T-helper 1 cell treated with Interleukin-12 subunit alpha and Interleukin-12 subunit beta and Interleukin-4 antibody, amounts not matched to agents 30 ng/mL and 1 ng/mL, for 36 hours (primary cell): ENCODE results near the gene OR5B17. TPM values are rescaled to one million over a fixed set of nuclear protein-coding genes. Genes with fewer than 3 reads are reported as not detected.
"Not testable (repeated sequence)": the region's sequence is repeated elsewhere in the genome, so short reads cannot be mapped to it uniquely, and the experiment has no call there.

Source experiments
- intact Hi-C: fragments of 100-400 bp; cut with micrococcal nuclease; formaldehyde crosslinking; loops from one replicate; pipeline ENCODE4 v1.15.1; 2024
- total RNA-seq: library from RNA; stranded (reverse); gene quantifications from 2 replicates; pipeline ENCODE4 v1.2.3, GENCODE V29; 2022

OR5B17 gene
- total RNA-seq = not detected in 2 replicates

DNA sequence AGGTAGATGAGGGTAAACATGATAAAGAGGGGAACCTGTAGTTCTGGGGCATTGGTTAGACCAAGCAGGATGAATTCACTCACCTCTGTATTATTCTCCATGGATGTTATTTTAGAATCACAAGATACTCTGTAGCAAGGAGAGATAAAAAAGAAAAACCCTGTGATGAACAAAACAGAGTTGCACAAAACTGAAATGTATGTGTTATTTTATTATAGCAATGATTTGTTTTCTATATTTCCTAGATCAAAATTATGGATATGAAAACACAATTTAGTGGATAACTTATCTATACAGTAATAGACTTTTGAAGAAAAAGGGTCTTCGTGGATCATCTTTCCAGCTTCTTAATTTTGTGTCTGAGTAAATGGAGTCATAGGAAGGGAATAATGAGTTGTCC, at the start of gene OR5B17:
Gene OR5B17, minus strand, starts transcription at position 101 of the 400 bp plus-strand sequence. Its CDS starts 0 bp downstream, at position 101.
- intact Hi-C loops = no loop called here

DNA sequence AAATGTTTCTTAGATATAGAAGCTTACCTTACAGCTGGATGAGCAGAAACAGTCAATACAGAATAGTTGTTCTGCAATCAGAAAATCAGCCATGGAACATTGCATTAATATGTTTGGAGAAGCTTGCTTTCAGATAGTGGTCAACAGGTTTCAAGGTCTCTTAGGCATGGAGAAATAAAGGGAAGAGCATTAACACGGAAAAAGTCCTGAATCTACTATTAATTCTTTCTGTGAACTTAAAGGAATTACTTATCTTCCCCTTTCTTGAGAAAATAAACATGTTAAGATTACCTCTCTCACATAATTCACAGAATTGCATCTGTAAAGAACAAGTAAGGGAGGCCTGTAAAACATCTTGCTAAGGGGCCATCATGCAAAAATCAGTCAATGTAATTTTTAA, 47.9 kb upstream of the OR5B17 start, which contains the start of gene OR5B3:
Gene OR5B3, minus strand, starts transcription at position 101 of the 400 bp plus-strand sequence. CDS start 3,465 bp downstream, outside the sequence.
- intact Hi-C loops = no loop called here

DNA sequence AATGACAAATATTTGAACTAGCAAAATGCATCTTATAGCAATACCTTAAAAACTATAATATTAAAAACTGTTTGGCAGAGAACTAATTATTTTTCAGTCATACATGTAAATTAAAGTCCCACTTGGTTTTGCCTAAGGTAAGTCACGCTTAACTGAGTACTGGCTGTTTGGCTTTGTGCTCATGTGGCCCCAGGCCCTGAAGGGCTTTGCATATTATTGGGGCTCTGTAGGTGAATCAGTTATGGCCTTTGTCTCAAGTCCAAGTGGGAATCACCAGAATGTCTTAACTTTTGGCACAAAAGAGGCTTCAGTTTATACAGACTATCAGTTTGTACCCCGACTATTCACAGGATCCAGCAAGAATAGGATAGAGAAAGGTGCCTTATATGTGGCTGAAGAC, 40.8 kb upstream of the OR5B17 start:
- intact Hi-C loops = not testable (repeated sequence)

DNA sequence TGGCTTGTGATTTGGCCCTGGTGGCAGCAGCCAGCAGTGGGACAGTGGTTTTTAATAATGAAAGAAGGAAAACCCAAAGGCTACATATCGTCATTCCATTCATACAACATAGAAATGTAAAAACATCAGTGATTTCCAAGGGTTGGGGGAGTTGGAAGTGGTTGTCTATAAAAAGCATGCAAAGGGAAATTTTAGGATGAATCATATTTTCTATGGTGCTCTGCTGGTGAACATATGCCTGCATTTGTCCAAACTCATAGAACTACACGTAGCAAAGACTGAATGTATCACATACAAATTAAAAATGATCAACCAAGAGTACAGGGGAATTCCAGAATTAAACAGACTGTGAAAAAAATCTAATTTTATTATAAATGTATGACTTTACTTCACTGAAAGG, 36.7 kb upstream of the OR5B17 start:
- intact Hi-C loops = no loop called here

DNA sequence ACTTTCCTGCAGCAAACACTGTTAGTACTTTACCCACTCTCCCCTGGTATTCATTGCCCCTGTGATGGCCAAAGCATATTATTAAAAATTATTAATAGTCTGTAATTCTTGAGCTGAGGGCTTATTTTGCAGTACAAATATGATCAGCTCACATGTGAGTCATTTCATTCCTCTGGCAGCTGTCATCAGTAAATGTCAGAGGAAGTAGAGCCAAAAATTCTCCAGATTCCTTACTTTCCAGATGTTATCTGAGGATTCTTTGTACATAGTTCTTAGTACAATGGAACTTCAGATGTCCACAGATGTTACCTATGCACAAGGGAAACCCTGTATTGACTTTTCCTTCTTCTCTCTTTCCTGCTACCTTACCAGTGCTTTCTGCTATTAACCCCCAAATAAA, 35.3 kb upstream of the OR5B17 start:
- intact Hi-C loops = no loop called here

DNA sequence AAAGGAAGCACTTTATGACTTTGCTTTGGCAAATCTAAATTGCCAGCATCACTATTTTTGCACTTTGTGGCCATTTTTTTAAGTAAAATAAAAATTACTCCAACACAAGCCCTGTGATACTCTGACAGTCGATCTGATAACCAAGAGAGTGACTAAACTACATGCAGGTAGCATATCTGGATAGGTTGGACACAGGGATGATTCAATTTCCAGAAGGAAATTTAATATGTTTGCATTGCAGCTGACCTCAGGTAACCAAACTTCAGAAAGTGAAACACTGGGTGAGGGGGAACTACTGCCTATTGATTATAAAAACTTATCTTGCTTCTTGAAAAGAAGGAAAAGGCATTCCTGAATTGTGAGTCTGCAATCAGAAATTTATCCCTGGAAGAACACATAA, 33.9 kb upstream of the OR5B17 start:
- intact Hi-C loops = no loop called here

DNA sequence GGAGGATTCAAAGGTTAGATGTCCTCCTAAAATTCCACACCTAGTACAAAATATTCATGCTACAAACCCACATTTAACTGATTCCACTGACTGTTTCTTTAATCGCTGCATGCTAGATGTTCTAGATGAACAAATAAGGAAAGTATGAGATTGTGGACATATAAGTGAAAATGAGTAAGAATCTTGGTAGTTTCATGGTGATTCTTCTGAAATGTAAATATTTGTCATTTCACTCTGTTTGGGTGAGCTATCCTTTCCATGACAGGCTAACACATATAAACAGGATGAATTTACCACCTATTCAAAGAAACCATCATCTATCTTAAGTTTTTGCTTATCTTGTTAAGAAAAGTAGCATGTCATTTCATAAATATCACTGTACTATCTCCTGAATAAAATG, 33.0 kb upstream of the OR5B17 start:
- intact Hi-C loops = no loop called here

DNA sequence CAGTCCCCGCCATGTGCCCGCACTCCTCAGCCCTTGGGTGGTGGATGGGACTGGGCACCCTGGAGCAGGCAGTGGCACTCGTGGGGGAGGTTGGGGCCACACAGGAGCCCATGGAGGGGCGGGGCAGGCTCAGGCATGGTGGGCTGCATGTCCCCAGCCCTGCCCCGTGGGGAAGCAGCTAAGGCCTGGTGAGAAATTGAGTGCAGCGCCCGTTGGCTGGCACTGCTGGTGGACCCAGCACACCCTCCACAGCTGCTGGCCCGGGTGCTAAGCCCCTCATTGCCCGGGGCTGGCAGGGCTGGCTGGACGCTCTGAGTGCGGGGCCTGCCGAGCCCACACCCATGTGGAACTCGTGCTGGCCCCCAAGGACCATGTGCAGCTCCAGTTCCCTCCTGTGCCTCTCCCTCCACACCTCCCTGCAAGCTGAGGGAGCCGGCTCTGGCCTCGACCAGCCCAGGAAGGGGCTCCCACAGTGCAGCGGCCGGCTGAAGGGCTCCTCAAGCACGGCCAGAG, 31.7 kb upstream of the OR5B17 start:
- intact Hi-C loops = no loop called here

DNA sequence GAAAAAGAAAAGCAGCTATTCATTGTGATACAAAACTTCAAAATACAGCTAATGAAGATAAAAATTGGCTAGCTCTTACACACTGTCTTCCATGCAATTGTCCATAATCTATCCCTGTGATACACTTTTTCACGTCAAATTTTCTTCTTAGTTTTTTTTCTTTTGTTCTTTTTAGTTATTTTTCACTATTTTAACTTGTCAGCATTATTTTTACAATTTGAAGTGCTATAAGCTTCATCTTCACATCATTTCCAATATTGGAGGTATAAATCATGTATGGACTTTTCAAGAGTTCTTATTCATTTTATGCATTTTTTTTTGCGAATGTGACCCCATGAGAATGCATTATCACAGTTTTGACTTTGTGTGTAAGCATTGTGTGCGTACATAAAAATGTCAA, 4.1 kb downstream of the OR5B17 start:
- intact Hi-C loops = no loop called here

DNA sequence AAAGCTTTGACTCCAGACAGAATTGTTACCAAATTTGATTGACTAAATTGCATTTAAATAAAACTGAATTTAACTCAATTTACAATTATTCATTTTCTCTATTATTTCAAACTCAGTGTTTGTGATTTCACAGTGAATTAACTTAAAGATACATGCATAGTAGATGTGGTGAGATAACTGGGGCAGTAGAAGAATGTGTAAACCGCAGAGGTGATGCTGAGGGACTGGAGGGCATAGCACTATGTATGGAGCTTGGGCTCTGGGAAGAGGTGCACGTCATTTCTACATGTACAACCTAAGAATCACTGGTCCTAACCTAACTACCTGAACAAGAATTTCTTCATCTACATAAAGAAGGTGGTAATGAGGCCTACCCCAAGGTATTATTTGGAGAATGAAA, 13.7 kb downstream of the OR5B17 start:
- intact Hi-C loops = no loop called here

DNA sequence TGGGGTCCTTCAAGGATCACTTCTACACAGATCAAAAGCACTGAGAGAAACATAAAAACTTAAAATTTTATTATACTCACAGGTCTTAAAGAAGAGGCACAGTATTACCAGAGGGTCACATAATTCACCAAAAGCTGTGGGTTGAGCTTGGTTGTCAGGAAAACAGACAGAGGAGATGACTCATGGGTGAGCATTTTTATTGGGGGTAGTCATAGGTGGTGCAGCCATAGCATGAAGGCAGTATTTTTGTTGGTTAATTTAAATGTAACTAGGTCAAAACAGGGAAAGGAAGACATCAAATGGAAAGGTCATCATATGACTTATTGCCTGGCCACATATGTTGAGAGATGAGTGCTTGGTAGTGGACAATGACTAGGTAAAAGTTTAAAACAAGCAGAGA, 24.2 kb downstream of the OR5B17 start:
- intact Hi-C loops = no loop called here

DNA sequence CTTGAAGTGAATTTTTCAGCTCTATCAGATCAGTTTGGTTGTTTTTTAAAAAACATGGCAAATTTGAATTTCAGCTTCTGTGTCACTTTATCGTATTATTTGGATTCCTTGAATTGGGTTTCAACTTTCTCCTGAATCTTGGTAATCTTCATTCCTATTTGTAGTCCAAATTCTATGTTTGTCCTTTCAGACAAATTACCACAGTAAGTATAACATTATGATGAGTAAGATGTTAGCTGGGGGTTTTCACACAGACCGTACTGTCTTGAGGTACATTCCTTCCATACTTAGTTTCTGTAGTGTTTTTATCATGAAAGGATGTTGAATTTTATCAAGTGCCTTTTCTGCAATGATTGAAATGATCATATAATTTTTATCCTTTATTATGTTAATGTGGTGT, 28.0 kb downstream of the OR5B17 start:
- intact Hi-C loops = no loop called here

DNA sequence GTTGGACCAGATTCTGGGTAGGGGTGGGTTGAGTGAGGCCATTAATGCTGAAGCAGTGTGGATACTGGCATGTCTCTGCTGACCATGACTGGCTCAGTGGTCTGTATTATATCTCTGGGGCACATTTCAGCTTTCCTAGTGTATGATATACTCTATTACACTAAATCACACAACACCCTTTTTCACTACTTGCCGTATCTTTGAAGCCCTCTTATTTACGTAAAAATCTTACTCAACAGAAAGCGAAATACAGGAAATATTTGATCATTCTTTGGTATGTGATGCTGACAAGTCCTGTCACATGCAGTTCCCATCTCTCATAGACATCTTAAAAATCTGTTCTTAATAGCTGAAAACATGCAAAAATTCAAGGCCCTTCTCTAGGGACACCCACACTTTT, 40.3 kb downstream of the OR5B17 start:
- intact Hi-C loops = no loop called here

DNA sequence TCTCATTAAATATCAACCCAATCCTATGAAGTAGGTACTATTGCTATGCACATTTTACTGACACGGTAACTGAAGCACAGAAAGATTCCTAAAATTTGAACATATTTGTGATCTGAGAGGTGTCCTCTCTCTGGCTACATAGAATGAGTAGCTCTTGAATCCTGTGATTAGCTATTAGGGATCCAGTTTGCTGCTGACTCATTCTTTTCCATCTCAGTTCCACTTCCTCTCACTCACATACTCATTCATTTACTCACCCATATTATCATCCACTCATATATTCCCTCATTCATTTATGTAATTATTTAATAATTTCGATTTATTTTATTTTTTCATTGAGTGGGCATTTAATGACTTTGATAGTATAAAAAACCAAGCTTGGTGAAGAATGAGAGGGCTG, 42.7 kb downstream of the OR5B17 start:
- intact Hi-C loops = no loop called here

Other genes starting within 250 kb of the OR5B17 start
- gene OR9I1, start 233.5 kb downstream of the OR5B17 start, total RNA-seq = not detected in 2 replicates
- gene OR9Q2, start 170.0 kb downstream of the OR5B17 start, total RNA-seq = not detected in 2 replicates
- not detected in 2 replicates for gene OR1S2, start 154.9 kb downstream of the OR5B17 start, total RNA-seq
- gene OR1S1, start 146.3 kb downstream of the OR5B17 start, total RNA-seq = not detected in 2 replicates
- gene OR10Q1, start 130.2 kb downstream of the OR5B17 start, total RNA-seq = not detected in 2 replicates
- gene OR10W1, start 90.8 kb downstream of the OR5B17 start, total RNA-seq = not detected in 2 replicates
- gene OR5B3, start 47.8 kb upstream of the OR5B17 start, total RNA-seq = not detected in 2 replicates
- gene OR5B2, start 69.1 kb upstream of the OR5B17 start, total RNA-seq = not detected in 2 replicates
- gene OR5B12, start 83.2 kb upstream of the OR5B17 start, total RNA-seq = not detected in 2 replicates
- 0.54 and 1.1 TPM in 2 replicates for gene OR5B21, start 149.0 kb upstream of the OR5B17 start, total RNA-seq
- 138 and 144 TPM in 2 replicates for gene LPXN, start 216.8 kb upstream of the OR5B17 start, total RNA-seq
- gene ZFP91, start 220.0 kb upstream of the OR5B17 start, total RNA-seq = 54.1 and 55.7 TPM in 2 replicates